ENCODE data around the gene C19orf33.

DNA sequence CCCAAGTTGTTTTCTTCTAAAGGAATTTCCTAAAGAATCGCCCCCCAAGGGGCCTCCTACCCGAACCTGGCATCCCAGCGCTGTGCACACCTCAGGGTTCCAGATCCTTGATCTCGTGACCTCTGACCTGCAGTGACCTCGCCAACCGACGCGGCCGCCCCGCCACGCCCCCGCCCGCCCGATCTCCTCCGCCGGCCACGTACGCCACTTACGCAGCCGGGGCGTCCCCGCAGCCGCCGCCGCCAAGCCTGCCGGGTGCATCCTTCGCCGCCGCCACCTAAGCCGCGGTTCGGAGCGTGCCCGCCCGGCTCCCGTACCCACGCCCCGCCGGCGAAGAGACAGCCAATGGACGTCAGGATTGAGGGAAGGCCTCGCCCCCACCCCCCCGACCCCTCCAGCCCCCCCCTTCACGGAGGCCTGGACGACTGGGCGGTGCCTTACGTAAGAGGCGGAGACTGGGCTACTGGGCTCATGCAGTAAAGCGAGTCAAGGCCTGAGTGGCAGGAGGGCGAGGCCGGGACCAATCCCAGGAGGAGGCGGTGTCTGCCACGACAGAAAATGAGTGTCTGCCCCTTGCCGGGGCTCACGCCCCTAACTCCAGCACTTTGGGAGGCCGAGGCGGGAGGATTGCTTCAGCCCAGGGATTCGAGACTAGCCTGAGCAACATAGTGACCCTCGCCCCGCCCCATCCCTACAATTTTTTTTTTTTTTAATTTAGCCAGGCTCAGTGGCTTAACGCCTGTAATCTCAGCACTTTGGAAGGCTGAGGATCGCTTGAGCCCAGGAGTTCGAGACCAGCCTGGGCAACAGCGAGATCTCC lies 11.8 kb downstream of the C19orf33 start, which contains the start of gene YIF1B:
- TF ChIP-seq, protein P1, sequence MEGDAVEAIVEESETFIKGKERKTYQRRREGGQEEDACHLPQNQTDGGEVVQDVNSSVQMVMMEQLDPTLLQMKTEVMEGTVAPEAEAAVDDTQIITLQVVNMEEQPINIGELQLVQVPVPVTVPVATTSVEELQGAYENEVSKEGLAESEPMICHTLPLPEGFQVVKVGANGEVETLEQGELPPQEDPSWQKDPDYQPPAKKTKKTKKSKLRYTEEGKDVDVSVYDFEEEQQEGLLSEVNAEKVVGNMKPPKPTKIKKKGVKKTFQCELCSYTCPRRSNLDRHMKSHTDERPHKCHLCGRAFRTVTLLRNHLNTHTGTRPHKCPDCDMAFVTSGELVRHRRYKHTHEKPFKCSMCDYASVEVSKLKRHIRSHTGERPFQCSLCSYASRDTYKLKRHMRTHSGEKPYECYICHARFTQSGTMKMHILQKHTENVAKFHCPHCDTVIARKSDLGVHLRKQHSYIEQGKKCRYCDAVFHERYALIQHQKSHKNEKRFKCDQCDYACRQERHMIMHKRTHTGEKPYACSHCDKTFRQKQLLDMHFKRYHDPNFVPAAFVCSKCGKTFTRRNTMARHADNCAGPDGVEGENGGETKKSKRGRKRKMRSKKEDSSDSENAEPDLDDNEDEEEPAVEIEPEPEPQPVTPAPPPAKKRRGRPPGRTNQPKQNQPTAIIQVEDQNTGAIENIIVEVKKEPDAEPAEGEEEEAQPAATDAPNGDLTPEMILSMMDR (IDR thresholded peaks at IDR 0.05 in 8 of 11, conservative IDR thresholded peaks at IDR 0.05 in 3 of 11): peak in 1 of 11 experiments; percentile 32
- no peak for TF ChIP-seq POLR2A (IDR thresholded peaks at IDR 0.05)

All from spleen (tissue), 7 donors.